HUES48 (cell line): ENCODE results near the gene RNASEH1.
A peak's percentile ranks its signal among the peaks of the same experiment; 100 is the strongest.
"Not testable (repeated sequence)": the region's sequence is repeated elsewhere in the genome, so short reads cannot be mapped to it uniquely, and the experiment has no call there.

Source experiments
- H3K27ac ChIP-seq: one replicate; pipeline ENCODE4 v1.7.0; 2013; ENCODE audit warnings: low read depth, low read length, inconsistent platforms
- H3K27me3 ChIP-seq: 2 replicates; pipeline ENCODE4 v1.6.1; 2013; ENCODE audit warnings: mild to moderate bottlenecking, low read length; ENCODE audit not compliant: control insufficient read depth, insufficient read depth
- H3K36me3 ChIP-seq: 2 replicates; pipeline ENCODE4 v1.6.1; 2013; ENCODE audit warnings: low read length; ENCODE audit not compliant: control insufficient read depth, insufficient read depth
- H3K4me1 ChIP-seq: 2 replicates; pipeline ENCODE4 v1.6.1; 2013; ENCODE audit warnings: mild to moderate bottlenecking, low read length; ENCODE audit not compliant: control insufficient read depth, insufficient read depth
- H3K4me3 ChIP-seq: 2 replicates; pipeline ENCODE4 v1.5.1; 2013; ENCODE audit warnings: mild to moderate bottlenecking, low read depth, low read length
- H3K9ac ChIP-seq: 2 replicates; pipeline ENCODE4 v1.6.1; 2013; ENCODE audit warnings: mild to moderate bottlenecking, low read depth, low read length, moderate library complexity
- H3K9me3 ChIP-seq: 2 replicates; pipeline ENCODE4 v1.6.1; 2013; ENCODE audit warnings: low read length; ENCODE audit not compliant: control insufficient read depth, insufficient read depth

RNASEH1 gene

GRCh38 chr2:3587432-3587831 lies 29.3 kb upstream of the RNASEH1 start:
- H3K27ac ChIP-seq = no peak overlapping the region
- no peaks in the 10 kb centered on the region for H3K27me3 ChIP-seq
- peaks cover 25% of the 10 kb centered on the region for H3K36me3 ChIP-seq
- H3K4me1 ChIP-seq = no peaks in the 10 kb centered on the region
- no peak overlapping the region for H3K4me3 ChIP-seq
- H3K9me3 ChIP-seq = no peaks in the 10 kb centered on the region
- no peak overlapping the region for H3K9ac ChIP-seq

- Histone ChIP-seq H3K27me3 (no peaks in the 10 kb centered on the region), H3K36me3 (peaks cover 29% of the 10 kb centered on the region), H3K9ac (no peak overlapping the region), H3K4me1 (no peaks in the 10 kb centered on the region), H3K4me3 (no peak overlapping the region), H3K27ac (no peak overlapping the region), H3K9me3 (no peaks in the 10 kb centered on the region)
Observed at GRCh38 chr2:3587021-3587420, 28.9 kb upstream of the RNASEH1 start.

- Histone ChIP-seq H3K4me1 (no peaks in the 10 kb centered on the region), H3K27ac (no peak overlapping the region), H3K4me3 (no peak overlapping the region), H3K9ac (no peak overlapping the region), H3K36me3 (peaks cover 37% of the 10 kb centered on the region), H3K27me3 (no peaks in the 10 kb centered on the region), H3K9me3 (no peaks in the 10 kb centered on the region)
Observed at GRCh38 chr2:3586220-3586619, 28.1 kb upstream of the RNASEH1 start.

- Histone ChIP-seq H3K4me1 (no peaks in the 10 kb centered on the region), H3K9me3 (no peaks in the 10 kb centered on the region), H3K27me3 (no peaks in the 10 kb centered on the region), H3K9ac (no peak overlapping the region), H3K4me3 (no peak overlapping the region), H3K27ac (no peak overlapping the region), H3K36me3 (peaks cover 45% of the 10 kb centered on the region)
Observed at GRCh38 chr2:3585261-3586109, 27.4 kb upstream of the RNASEH1 start.

- no peak overlapping the region for H3K9ac ChIP-seq
- no peaks in the 10 kb centered on the region for H3K4me1 ChIP-seq
- H3K27ac ChIP-seq = no peak overlapping the region
- no peaks in the 10 kb centered on the region for H3K9me3 ChIP-seq
- H3K36me3 ChIP-seq = peaks cover 52% of the 10 kb centered on the region
- H3K4me3 ChIP-seq = no peak overlapping the region
- H3K27me3 ChIP-seq = no peaks in the 10 kb centered on the region
Observed at GRCh38 chr2:3584608-3585260, 26.6 kb upstream of the RNASEH1 start.

GRCh38 chr2:3584076-3584475 lies 25.9 kb upstream of the RNASEH1 start:
- H3K4me1 ChIP-seq = no peaks in the 10 kb centered on the region
- no peak overlapping the region for H3K27ac ChIP-seq
- no peaks in the 10 kb centered on the region for H3K27me3 ChIP-seq
- peaks cover 59% of the 10 kb centered on the region for H3K36me3 ChIP-seq
- H3K9me3 ChIP-seq = no peaks in the 10 kb centered on the region
- no peak overlapping the region for H3K9ac ChIP-seq
- no peak overlapping the region for H3K4me3 ChIP-seq

- peaks cover 14% of the 10 kb centered on the region for H3K4me1 ChIP-seq
- H3K27ac ChIP-seq = peak overlapping the region; percentile 9
- H3K9me3 ChIP-seq = no peaks in the 10 kb centered on the region
- H3K27me3 ChIP-seq = no peaks in the 10 kb centered on the region
- H3K36me3 ChIP-seq = peaks cover 83% of the 10 kb centered on the region
- H3K9ac ChIP-seq = no peak overlapping the region
- no peak overlapping the region for H3K4me3 ChIP-seq
Observed at GRCh38 chr2:3581367-3582262, 23.5 kb upstream of the RNASEH1 start.

- no peak overlapping the region for H3K9ac ChIP-seq
- peaks cover 20% of the 10 kb centered on the region for H3K4me1 ChIP-seq
- peaks cover 92% of the 10 kb centered on the region for H3K36me3 ChIP-seq
- H3K27ac ChIP-seq = no peak overlapping the region
- no peak overlapping the region for H3K4me3 ChIP-seq
- no peaks in the 10 kb centered on the region for H3K27me3 ChIP-seq
- H3K9me3 ChIP-seq = no peaks in the 10 kb centered on the region
Observed at GRCh38 chr2:3580449-3580848, 22.3 kb upstream of the RNASEH1 start.

- H3K4me3 ChIP-seq = peak overlapping the region; percentile 18; the same call in 1 of the 2 replicates
- H3K9ac ChIP-seq = no peak overlapping the region
- H3K4me1 ChIP-seq = peaks cover 20% of the 10 kb centered on the region
- H3K9me3 ChIP-seq = no peaks in the 10 kb centered on the region
- no peaks in the 10 kb centered on the region for H3K27me3 ChIP-seq
- H3K27ac ChIP-seq = peak overlapping the region; percentile 4
- H3K36me3 ChIP-seq = peaks cover 82% of the 10 kb centered on the region
Observed at GRCh38 chr2:3578987-3579386, 20.9 kb upstream of the RNASEH1 start.

- Histone ChIP-seq H3K36me3 (peaks cover 55% of the 10 kb centered on the region), H3K27ac (peak overlapping the region; percentile 95), H3K9ac (peak overlapping the region; percentile 98), H3K4me1 (peaks cover 20% of the 10 kb centered on the region), H3K4me3 (peak overlapping the region; percentile 98)
- H3K9me3 ChIP-seq, H3K27me3 ChIP-seq: not testable (repeated sequence)
Observed at GRCh38 chr2:3576263-3576630, 18.1 kb upstream of the RNASEH1 start.
